Heart right ventricle (tissue), 16 donors: Measurements from ENCODE around the gene RIOX2. TPM values are rescaled to one million over a fixed set of nuclear protein-coding genes. Genes with fewer than 3 reads are reported as not detected.

Experiments used
- ATAC-seq, 8 donors: fragments of 200-7000 bp; cut with Tn5 transposase; one replicate each; pipeline ENCODE4 v1.9.1; 2020; ENCODE audit warnings: mild to moderate bottlenecking in 8 of 8, moderate library complexity in 8 of 8, moderate number of reproducible peaks in 1 of 8
- DNase-seq, 2 donors: peaks; one replicate each; pipeline ENCODE4 v3.0.0-alpha.2; 2020
- H3K27ac ChIP-seq, 10 donors: fragments of 200-600 bp; sonication (generic) in 2 of 10; one replicate each; pipeline versions ENCODE4 v1.5.0 to v1.8.0; 2020 to 2022; ENCODE audit warnings: mild to moderate bottlenecking in 3 of 10
- H3K27me3 ChIP-seq, 7 donors: fragments of 200-600 bp; one replicate each; pipeline ENCODE4 v1.8.0; 2021 to 2022; ENCODE audit warnings: mild to moderate bottlenecking in 2 of 7
- H3K36me3 ChIP-seq, 9 donors: fragments of 200-600 bp; sonication (generic) in 1 of 9; one replicate each; pipeline versions ENCODE4 v1.5.0 to v1.8.0; 2020 to 2022; ENCODE audit warnings: mild to moderate bottlenecking in 2 of 9
- H3K4me1 ChIP-seq, 9 donors: fragments of 200-600 bp; sonication (generic) in 1 of 9; one replicate each; pipeline versions ENCODE4 v1.5.0 to v1.8.0; 2020 to 2022; ENCODE audit warnings: mild to moderate bottlenecking in 4 of 9
- H3K4me3 ChIP-seq, 10 donors: fragments of 200-600 bp; sonication (generic) in 2 of 10; one replicate each; pipeline versions ENCODE4 v1.5.0 to v1.8.0; 2020 to 2022; ENCODE audit warnings: mild to moderate bottlenecking in 7 of 10, moderate library complexity in 2 of 10
- H3K9me3 ChIP-seq, 11 donors: fragments of 200-600 bp in 10 of 11; sonication (generic) in 2 of 11; one replicate each; pipeline versions ENCODE4 v1.5.0 to v1.8.0; 2013 to 2022; ENCODE audit warnings: mild to moderate bottlenecking in 2 of 11, control low read depth in 1 of 11, moderate library complexity in 1 of 11
- WGBS, 2 donors: extraction: QIAGEN DNeasy Blood & Tissue Kit; methylation state at CpG; one replicate each; pipeline ENCODE4 v1.1.7; 2013; ENCODE audit warnings: inconsistent platforms in 1 of 2; 5-methylcytosine and 5-hydroxymethylcytosine counted together
- intact Hi-C, 10 donors: fragments of 100-400 bp; cut with DNase I; formaldehyde crosslinking; loops; one replicate each; pipeline versions ENCODE4 v1.11.1 to v1.14.2; 2022
- polyA plus RNA-seq, 2 donors: library from polyadenylated mRNA; stranded (reverse); fragments of 200-250 nt; gene quantifications; one replicate each; pipeline ENCODE4 v1.2.3, GENCODE V29; 2013
- total RNA-seq, 10 donors: library from RNA; stranded (reverse); fragmentation: NEBNext Ultra II Directional in 3 of 10; extraction: Animal tissue kit (Norgen Biotek cat#: 25700) in 3 of 10; gene quantifications; one replicate each; pipeline versions ENCODE4 v1.2.1 to v1.2.4, GENCODE V29; 2021 to 2023
- TF ChIP-seq, protein P1 (sequence below), 9 donors: fragments of 200-600 bp; sonication (generic) in 2 of 9; IDR thresholded peaks; one replicate each; pipeline versions ENCODE4 v1.5.0 to v1.8.0; 2021 to 2022; ENCODE audit warnings: antibody characterized with exemption in 9 of 9, mild to moderate bottlenecking in 5 of 9, moderate library complexity in 1 of 9
- donor health status: Arrhythmogenic right ventricular cardiomyopathy.
- donor health status: ischemic (EF 13 %, LVEDD 7.1; RV severe dilation, severe dysfunction).
- donor health status: healthy with polysubstance abuse.
- donor health status: DM: no; HTN: yes; CAD: no.
- donor health status: DM: no; HTN: no; CAD: no.
- donor health status: ischemic (EF 25% LVEDD 6.9; RV normal size, moderate dysfunction).
- donor health status: ischemic (EF 25% LVEDD 5.7; RV mildly dilated, moderate dysfunction).
- donor health status: healthy.
- donor health status: DM: yes; HTN: yes; CAD: no.
- donor health status: Ischemic cardiomyopathy.
- donor health status: ischemic (EF 35%, LVEDD 5.7; RV mildly dilated, moderate dysfunction).
- donor health status: nonischemic (EF 11% LVEDD 7.7; RV severe dilation, severe dysfunction).
- donor health status: DM: yes; HTN: yes; CAD: no.
- donor health status: PGD.
- donor health status: ischemic (EF 29% LVEDD 5.4; RV normal size, mild dysfunction).
- donor health status: nonischemic (EF 23%, LVEDD 6.1; RV moderate dilation, normal function).

RIOX2 gene
- total and polyA plus RNA-seq, 12 donors, result 8.4 to 15.8 (median 12.0) TPM

DNA sequence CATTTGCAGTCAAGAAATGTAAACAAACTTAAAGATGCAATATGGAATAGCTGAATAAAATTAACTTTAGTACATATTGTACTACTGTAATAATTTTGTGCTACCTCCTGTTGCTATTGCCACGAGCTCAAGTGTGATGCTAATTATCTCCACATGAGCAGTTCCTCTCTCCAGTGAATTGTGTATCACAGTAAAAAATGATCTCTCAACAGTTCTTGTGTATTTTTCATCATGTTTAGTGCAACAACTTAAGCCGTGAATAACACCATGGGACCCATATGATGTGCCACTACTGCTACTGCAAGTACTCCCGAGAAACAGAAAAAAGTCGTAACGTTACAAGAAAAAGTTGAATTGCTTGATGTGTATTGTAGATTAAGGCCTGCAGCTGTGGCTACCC, 12.4 kb downstream of the RIOX2 start:
- TF ChIP-seq, protein P1, sequence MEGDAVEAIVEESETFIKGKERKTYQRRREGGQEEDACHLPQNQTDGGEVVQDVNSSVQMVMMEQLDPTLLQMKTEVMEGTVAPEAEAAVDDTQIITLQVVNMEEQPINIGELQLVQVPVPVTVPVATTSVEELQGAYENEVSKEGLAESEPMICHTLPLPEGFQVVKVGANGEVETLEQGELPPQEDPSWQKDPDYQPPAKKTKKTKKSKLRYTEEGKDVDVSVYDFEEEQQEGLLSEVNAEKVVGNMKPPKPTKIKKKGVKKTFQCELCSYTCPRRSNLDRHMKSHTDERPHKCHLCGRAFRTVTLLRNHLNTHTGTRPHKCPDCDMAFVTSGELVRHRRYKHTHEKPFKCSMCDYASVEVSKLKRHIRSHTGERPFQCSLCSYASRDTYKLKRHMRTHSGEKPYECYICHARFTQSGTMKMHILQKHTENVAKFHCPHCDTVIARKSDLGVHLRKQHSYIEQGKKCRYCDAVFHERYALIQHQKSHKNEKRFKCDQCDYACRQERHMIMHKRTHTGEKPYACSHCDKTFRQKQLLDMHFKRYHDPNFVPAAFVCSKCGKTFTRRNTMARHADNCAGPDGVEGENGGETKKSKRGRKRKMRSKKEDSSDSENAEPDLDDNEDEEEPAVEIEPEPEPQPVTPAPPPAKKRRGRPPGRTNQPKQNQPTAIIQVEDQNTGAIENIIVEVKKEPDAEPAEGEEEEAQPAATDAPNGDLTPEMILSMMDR (IDR thresholded peaks at IDR 0.05), result no peak
- Histone ChIP-seq H3K27me3 (no peaks in the 10 kb centered on the region), H3K27ac (no peak overlapping the region), H3K36me3 (peaks cover 0 to 71% (median 10%) of the 10 kb centered on the region in 9 donors), H3K4me3 (no peak overlapping the region), H3K4me1 (peaks cover 0 to 41% (median 13%) of the 10 kb centered on the region in 9 donors), H3K9me3 (no peaks in the 10 kb centered on the region)
- DNase-seq (no peak), ATAC-seq (no peak)
- intact Hi-C loops, result no loop called here
- WGBS, 2 donors, result 88 to 92% methylated on average over 5 of the region's 5 CpGs

DNA sequence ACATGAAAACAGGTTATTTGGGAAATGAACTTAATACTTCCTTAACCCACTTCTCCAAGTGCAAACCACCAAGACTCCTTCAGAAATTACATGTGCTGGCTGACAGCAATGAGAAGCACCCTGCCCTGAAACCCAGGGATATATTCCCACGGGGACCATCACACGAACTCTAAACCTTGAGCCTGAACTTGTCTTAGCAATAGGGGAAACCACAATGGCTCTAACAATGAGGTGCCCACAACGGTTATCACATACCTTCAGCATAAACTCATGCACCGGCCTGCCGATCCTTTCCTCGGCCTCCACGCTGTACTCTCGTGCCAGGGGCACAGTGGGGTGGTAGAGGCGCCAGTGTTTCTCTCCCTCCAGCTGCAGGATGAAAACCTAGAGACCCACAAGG, 13.4 kb downstream of the RIOX2 start:
- TF ChIP-seq, protein P1 (IDR thresholded peaks at IDR 0.05), result no peak
- no peak for DNase-seq
- 94 to 96% methylated on average over 9 of the region's 9 CpGs for WGBS, 2 donors
- Histone ChIP-seq H3K27me3 (no peaks in the 10 kb centered on the region), H3K4me1 (peaks cover 0 to 37% (median 13%) of the 10 kb centered on the region in 9 donors), H3K36me3 (peaks cover 0 to 81% (median 16%) of the 10 kb centered on the region in 9 donors), H3K4me3 (no peak overlapping the region), H3K27ac (no peak overlapping the region), H3K9me3 (no peaks in the 10 kb centered on the region)
- ATAC-seq, result no peak
- intact Hi-C loops, result no loop called here

DNA sequence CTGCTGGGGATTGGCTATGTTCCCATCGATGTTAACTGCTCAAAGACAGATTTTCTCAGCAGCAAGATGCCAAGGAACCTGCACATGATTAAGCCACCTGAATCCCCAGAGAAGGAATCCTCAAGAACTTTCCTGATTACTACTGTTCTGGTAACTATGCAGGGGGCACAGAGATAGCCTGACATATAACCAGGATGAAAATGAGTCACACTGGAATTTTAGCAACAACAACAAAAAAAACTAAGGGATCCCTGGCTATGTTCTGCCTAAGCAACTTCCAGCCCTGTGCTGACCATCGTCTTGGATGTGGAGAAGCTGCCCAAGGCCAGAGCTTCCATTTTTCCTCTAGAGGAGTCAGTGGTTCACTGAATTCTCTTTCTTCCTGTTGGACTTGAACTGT, 13.8 kb downstream of the RIOX2 start:
- intact Hi-C loops, result no loop called here
- TF ChIP-seq, protein P1 (IDR thresholded peaks at IDR 0.05), result no peak
- H3K9me3 ChIP-seq, result no peaks in the 10 kb centered on the region
- H3K4me1 ChIP-seq, result peaks cover 0 to 33% (median 9%) of the 10 kb centered on the region in 9 donors
- H3K4me3 ChIP-seq, result no peak overlapping the region
- peaks cover 0 to 85% (median 17%) of the 10 kb centered on the region in 9 donors for H3K36me3 ChIP-seq
- H3K27me3 ChIP-seq, result no peaks in the 10 kb centered on the region
- DNase-seq (no peak), ATAC-seq (no peak)
- 89 to 93% methylated on average over 2 of the region's 2 CpGs for WGBS, 2 donors
- H3K27ac ChIP-seq, result no peak overlapping the region

DNA sequence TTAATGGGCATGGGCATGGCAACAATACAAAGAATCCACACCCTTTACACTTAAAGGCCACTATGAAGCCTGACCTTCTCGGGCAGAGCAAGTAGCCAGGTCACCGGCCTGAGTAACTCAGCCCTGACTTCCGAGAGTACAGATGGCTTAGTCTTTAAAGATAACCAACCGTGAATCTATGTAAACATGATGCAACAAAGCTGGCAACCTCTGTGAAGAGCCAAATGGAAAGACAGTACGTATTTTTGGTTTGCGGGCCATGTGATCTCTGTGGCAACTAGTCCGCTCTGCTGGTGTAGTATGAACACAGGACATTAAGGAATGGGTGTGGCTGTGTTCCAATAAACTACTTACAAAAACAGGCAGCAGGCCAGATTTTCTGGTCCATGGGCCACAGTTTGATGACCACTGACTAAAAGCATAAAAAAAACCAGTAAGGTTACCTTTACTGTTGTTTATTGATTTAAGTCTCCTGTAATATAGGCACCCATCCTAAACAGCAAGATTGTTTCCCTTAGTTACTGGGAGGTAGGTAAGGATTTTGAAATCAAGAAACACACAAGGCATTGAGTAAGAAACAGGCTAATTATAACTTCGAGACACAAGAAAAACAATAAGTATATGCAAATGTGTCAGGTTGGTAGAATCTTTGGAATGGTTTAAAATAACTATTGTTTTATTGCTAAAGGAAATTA, 14.5 kb downstream of the RIOX2 start:
- intact Hi-C loops, result no loop called here
- TF ChIP-seq, protein P1 (IDR thresholded peaks at IDR 0.05), result no peak
- H3K27me3 ChIP-seq, result no peaks in the 10 kb centered on the region
- ATAC-seq (peak in 5 of 8 donors; percentile 48 to 76 (median 60)), DNase-seq (no peak)
- no peak overlapping the region for H3K27ac ChIP-seq
- no peak overlapping the region for H3K4me3 ChIP-seq
- H3K4me1 ChIP-seq, result peaks cover 0 to 26% (median 4%) of the 10 kb centered on the region in 9 donors
- H3K36me3 ChIP-seq, result peaks cover 0 to 86% (median 17%) of the 10 kb centered on the region in 9 donors
- no peaks in the 10 kb centered on the region for H3K9me3 ChIP-seq
- WGBS, 2 donors, result 71 to 82% methylated on average over 8 of the region's 8 CpGs
